ENCODE data around the gene LHX8. TPM values are rescaled to one million over a fixed set of nuclear protein-coding genes. Genes with fewer than 3 reads are reported as not detected.

LHX8 gene
- polyA plus RNA-seq, 1 of the 3 experiments (the other 2 are of a cell fraction): 0.30 TPM

DNA sequence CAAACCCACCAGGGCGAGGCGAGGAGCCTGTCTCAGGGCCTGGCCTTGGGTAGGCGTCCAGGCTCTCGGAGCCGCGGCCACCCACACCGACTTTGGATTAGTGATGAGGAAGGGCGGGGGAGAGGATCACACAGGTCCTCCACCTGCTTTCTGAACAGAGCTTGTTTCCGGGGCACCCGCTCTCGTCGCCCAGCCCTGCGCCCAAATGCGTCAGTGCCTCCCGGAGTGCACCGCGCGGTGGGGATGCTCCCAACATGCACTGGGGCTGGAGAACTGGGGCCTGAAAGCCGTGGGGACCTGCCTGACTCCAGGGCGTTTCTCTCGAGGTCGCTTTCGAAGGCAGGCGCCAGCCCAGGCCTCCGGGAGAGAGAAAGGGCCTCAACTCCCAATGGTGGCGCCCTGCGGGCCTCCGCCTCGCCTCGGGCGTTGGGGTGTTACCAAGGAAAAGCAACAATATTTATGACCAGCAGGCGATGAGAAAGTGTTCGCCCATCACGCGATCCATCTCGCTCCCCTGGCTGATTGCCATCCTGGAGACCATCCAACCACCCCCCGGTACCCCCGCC is 8.9 kb upstream of the LHX8 start:
- no peak for TF ChIP-seq YY1 (IDR thresholded peaks at IDR 0.05; ENCODE audit: low read depth)
- TF ChIP-seq TAF1 (IDR thresholded peaks at IDR 0.05; ENCODE audit: borderline replicate concordance, low read depth, low read length): no peak
- TF ChIP-seq, protein P1, sequence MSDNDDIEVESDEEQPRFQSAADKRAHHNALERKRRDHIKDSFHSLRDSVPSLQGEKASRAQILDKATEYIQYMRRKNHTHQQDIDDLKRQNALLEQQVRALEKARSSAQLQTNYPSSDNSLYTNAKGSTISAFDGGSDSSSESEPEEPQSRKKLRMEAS (IDR thresholded peaks at IDR 0.05; ENCODE audit: low read depth): no peak
- no peak for TF ChIP-seq POLR2AphosphoS5 (IDR thresholded peaks at IDR 0.05; ENCODE audit: low read depth, low read length)
- TF ChIP-seq, protein P2, sequence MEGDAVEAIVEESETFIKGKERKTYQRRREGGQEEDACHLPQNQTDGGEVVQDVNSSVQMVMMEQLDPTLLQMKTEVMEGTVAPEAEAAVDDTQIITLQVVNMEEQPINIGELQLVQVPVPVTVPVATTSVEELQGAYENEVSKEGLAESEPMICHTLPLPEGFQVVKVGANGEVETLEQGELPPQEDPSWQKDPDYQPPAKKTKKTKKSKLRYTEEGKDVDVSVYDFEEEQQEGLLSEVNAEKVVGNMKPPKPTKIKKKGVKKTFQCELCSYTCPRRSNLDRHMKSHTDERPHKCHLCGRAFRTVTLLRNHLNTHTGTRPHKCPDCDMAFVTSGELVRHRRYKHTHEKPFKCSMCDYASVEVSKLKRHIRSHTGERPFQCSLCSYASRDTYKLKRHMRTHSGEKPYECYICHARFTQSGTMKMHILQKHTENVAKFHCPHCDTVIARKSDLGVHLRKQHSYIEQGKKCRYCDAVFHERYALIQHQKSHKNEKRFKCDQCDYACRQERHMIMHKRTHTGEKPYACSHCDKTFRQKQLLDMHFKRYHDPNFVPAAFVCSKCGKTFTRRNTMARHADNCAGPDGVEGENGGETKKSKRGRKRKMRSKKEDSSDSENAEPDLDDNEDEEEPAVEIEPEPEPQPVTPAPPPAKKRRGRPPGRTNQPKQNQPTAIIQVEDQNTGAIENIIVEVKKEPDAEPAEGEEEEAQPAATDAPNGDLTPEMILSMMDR (IDR thresholded peaks at IDR 0.05): no peak
- no peak for TF ChIP-seq CHD2 (IDR thresholded peaks at IDR 0.05; ENCODE audit: low read length, partially characterized antibody)
- no peak for TF ChIP-seq GATA2 (CRISPR knock-in tag; IDR thresholded peaks at IDR 0.05)
- no peak for TF ChIP-seq SIN3A (IDR thresholded peaks at IDR 0.05; ENCODE audit: borderline replicate concordance, low read depth, low read length)
- H3K79me2 ChIP-seq (ENCODE audit: insufficient read depth): no peaks in the 10 kb centered on the region
- no peaks in the 10 kb centered on the region; the same call in 1 of the 2 replicates for H3K9me2 ChIP-seq
- ChIA-PET POLR2A (no interaction called here), CTCF (no interaction called here)
- DNase-seq: no peak
- peaks cover 0 to 1% of the 10 kb centered on the region in 2 experiments; a peak in 1 of 4 replicates for H3K4me1 ChIP-seq (ENCODE audit: control insufficient read depth in 1 of 2, insufficient read depth in 2 of 2, low read depth in 1 of 2, low read length in 1 of 2)
- no peaks in the 10 kb centered on the region for H3K36me3 ChIP-seq (replicated peaks in 1 of 2; ENCODE audit: control insufficient read depth in 1 of 2, insufficient read depth in 2 of 2, low read length in 1 of 2)
- WGBS (ENCODE audit: low lambda C conversion rate): 89% methylated on average over 16 of the region's 38 CpGs
- no peak overlapping the region for H3K9ac ChIP-seq
- H3K4me3 ChIP-seq (ENCODE audit: low read depth in 2 of 2, low read length in 1 of 2): no peak overlapping the region
- no peak overlapping the region for H3K27ac ChIP-seq (ENCODE audit: low read depth in 2 of 2, low read length in 1 of 2)
- H3K27me3 ChIP-seq (ENCODE audit: insufficient read depth): peaks cover 34% of the 10 kb centered on the region
- no peak overlapping the region for H3K4me2 ChIP-seq
- H3K9me3 ChIP-seq: no peaks in the 10 kb centered on the region
- no peaks in the 10 kb centered on the region for H3F3A ChIP-seq (replicated peaks; ENCODE audit: insufficient read depth)
- H4K20me1 ChIP-seq (ENCODE audit: insufficient read depth): no peaks in the 10 kb centered on the region
- no peak overlapping the region for H2AFZ ChIP-seq (ENCODE audit: low read depth)

DNA sequence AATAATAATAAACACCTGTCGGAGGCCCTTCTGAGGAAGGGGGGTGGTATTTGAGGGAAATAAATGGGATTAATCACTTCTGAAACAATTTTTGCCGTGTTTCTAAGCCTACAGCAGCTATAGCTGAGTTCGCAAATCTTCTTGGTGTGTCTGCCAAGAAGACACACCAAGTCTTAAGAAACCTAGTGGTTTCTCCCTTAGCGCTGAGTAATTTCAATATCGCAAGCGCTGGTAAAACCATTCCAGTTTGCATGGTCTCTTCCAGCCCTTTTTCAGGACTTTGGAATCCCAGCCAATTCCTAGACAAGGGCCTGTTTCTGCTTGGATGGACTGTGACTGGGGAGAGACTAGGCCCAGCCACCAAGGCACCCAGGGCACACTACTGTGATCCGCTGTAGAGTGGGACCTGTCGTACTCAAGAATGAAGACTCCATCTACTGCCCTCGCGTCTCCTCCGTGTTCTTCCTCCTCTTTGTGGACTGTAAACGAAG is 7.5 kb upstream of the LHX8 start:
- Histone ChIP-seq H3K9ac (no peak overlapping the region), H3K9me2 (no peaks in the 10 kb centered on the region; the same call in 1 of the 2 replicates), H3K4me2 (no peak overlapping the region), H3K36me3 (replicated peaks in 1 of 2; ENCODE audit: control insufficient read depth in 1 of 2, insufficient read depth in 2 of 2, low read length in 1 of 2) (no peaks in the 10 kb centered on the region), H3K27ac (ENCODE audit: low read depth in 2 of 2, low read length in 1 of 2) (no peak overlapping the region), H3K9me3 (no peaks in the 10 kb centered on the region), H3K4me3 (ENCODE audit: low read depth in 2 of 2, low read length in 1 of 2) (no peak overlapping the region), H4K20me1 (ENCODE audit: insufficient read depth) (no peaks in the 10 kb centered on the region), H3K27me3 (ENCODE audit: insufficient read depth) (peaks cover 48% of the 10 kb centered on the region), H3K4me1 (ENCODE audit: control insufficient read depth in 1 of 2, insufficient read depth in 2 of 2, low read depth in 1 of 2, low read length in 1 of 2) (peaks cover 0 to 8% of the 10 kb centered on the region in 2 experiments; a peak in 1 of 4 replicates), H2AFZ (ENCODE audit: low read depth) (no peak overlapping the region), H3F3A (replicated peaks; ENCODE audit: insufficient read depth) (no peaks in the 10 kb centered on the region), H3K79me2 (ENCODE audit: insufficient read depth) (no peaks in the 10 kb centered on the region)
- WGBS (ENCODE audit: low lambda C conversion rate): 82% methylated on average over 11 of the region's 12 CpGs
- ChIA-PET POLR2A (no interaction called here), CTCF (no interaction called here)
- TF ChIP-seq TAF1 (IDR thresholded peaks at IDR 0.05; ENCODE audit: borderline replicate concordance, low read depth, low read length) (no peak), SIN3A (IDR thresholded peaks at IDR 0.05; ENCODE audit: borderline replicate concordance, low read depth, low read length) (no peak), GABPA (IDR thresholded peaks at IDR 0.05; ENCODE audit: low read depth) (no peak), TEAD4 (IDR thresholded peaks at IDR 0.05; ENCODE audit: borderline replicate concordance, insufficient read depth) (no peak), SMC3 (IDR thresholded peaks at IDR 0.05; ENCODE audit: low read depth, low read length) (no peak), GATA2 (CRISPR knock-in tag; IDR thresholded peaks at IDR 0.05) (no peak), RCOR1 (IDR thresholded peaks at IDR 0.05; ENCODE audit: low read length) (no peak), NFIC (IDR thresholded peaks at IDR 0.05; ENCODE audit: borderline replicate concordance) (no peak), FOXM1 (IDR thresholded peaks at IDR 0.05; ENCODE audit: low read depth) (no peak), CHD2 (IDR thresholded peaks at IDR 0.05; ENCODE audit: low read length, partially characterized antibody) (no peak), MEF2A (IDR thresholded peaks at IDR 0.05; ENCODE audit: borderline replicate concordance, low read depth) (no peak), YY1 (IDR thresholded peaks at IDR 0.05; ENCODE audit: low read depth) (no peak), RAD21 (IDR thresholded peaks at IDR 0.05; ENCODE audit: low read length) (no peak)
- TF ChIP-seq, protein P3, sequence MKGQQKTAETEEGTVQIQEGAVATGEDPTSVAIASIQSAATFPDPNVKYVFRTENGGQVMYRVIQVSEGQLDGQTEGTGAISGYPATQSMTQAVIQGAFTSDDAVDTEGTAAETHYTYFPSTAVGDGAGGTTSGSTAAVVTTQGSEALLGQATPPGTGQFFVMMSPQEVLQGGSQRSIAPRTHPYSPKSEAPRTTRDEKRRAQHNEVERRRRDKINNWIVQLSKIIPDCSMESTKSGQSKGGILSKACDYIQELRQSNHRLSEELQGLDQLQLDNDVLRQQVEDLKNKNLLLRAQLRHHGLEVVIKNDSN (IDR thresholded peaks at IDR 0.05; ENCODE audit: borderline replicate concordance, low read depth): no peak
- TF ChIP-seq, protein P4, sequence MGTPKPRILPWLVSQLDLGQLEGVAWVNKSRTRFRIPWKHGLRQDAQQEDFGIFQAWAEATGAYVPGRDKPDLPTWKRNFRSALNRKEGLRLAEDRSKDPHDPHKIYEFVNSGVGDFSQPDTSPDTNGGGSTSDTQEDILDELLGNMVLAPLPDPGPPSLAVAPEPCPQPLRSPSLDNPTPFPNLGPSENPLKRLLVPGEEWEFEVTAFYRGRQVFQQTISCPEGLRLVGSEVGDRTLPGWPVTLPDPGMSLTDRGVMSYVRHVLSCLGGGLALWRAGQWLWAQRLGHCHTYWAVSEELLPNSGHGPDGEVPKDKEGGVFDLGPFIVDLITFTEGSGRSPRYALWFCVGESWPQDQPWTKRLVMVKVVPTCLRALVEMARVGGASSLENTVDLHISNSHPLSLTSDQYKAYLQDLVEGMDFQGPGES (IDR thresholded peaks at IDR 0.05; ENCODE audit: low read depth, low read length): no peak
- TF ChIP-seq, protein P5, sequence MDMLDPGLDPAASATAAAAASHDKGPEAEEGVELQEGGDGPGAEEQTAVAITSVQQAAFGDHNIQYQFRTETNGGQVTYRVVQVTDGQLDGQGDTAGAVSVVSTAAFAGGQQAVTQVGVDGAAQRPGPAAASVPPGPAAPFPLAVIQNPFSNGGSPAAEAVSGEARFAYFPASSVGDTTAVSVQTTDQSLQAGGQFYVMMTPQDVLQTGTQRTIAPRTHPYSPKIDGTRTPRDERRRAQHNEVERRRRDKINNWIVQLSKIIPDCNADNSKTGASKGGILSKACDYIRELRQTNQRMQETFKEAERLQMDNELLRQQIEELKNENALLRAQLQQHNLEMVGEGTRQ (IDR thresholded peaks at IDR 0.05; ENCODE audit: borderline replicate concordance, low read depth, low read length): no peak
- no peak for DNase-seq
